Measurements from ENCODE around the gene GLUL.

GLUL gene

GRCh38 chr1:182391362-182392049, at the start of gene GLUL:
GLUL (minus strand) TSS chr1:182391790; CDS start chr1:182388737, 3,053 bp downstream.
- DNase-seq (ENCODE audit: low spot score) = peak; percentile 79

- DNase-seq (ENCODE audit: low spot score) = no peak
Measured at GRCh38 chr1:182438326-182438725, 46.7 kb upstream of the GLUL start.

- no peak for DNase-seq (ENCODE audit: low spot score)
Measured at GRCh38 chr1:182433580-182433979, 42.0 kb upstream of the GLUL start.

- DNase-seq (ENCODE audit: low spot score) = no peak
Measured at GRCh38 chr1:182431278-182431677, 39.7 kb upstream of the GLUL start.

GRCh38 chr1:182430263-182431068, 38.9 kb upstream of the GLUL start:
- no peak for DNase-seq (ENCODE audit: low spot score)

- no peak for DNase-seq (ENCODE audit: low spot score)
Measured at GRCh38 chr1:182428043-182428442, 36.5 kb upstream of the GLUL start.

GRCh38 chr1:182426442-182427430, 35.1 kb upstream of the GLUL start:
- DNase-seq (ENCODE audit: low spot score) = no peak

GRCh38 chr1:182415789-182416188, 24.2 kb upstream of the GLUL start:
- DNase-seq (ENCODE audit: low spot score) = no peak

GRCh38 chr1:182413969-182414368, 22.4 kb upstream of the GLUL start:
- no peak for DNase-seq (ENCODE audit: low spot score)

- DNase-seq (ENCODE audit: low spot score) = no peak
Measured at GRCh38 chr1:182413486-182413885, 21.9 kb upstream of the GLUL start.

GRCh38 chr1:182410620-182411273, 19.2 kb upstream of the GLUL start:
- no peak for DNase-seq (ENCODE audit: low spot score)

GRCh38 chr1:182410138-182410537, 18.5 kb upstream of the GLUL start:
- DNase-seq (ENCODE audit: low spot score) = no peak

GRCh38 chr1:182408435-182409075, 17.0 kb upstream of the GLUL start:
- DNase-seq (ENCODE audit: low spot score) = no peak

- DNase-seq (ENCODE audit: low spot score) = no peak
Measured at GRCh38 chr1:182407724-182408123, 16.1 kb upstream of the GLUL start.

- no peak for DNase-seq (ENCODE audit: low spot score)
Measured at GRCh38 chr1:182406012-182406411, 14.4 kb upstream of the GLUL start.

- DNase-seq (ENCODE audit: low spot score) = no peak
Measured at GRCh38 chr1:182405578-182405977, 14.0 kb upstream of the GLUL start.

GRCh38 chr1:182404781-182405180, 13.2 kb upstream of the GLUL start:
- DNase-seq (ENCODE audit: low spot score) = no peak

GRCh38 chr1:182400567-182400966, 9.0 kb upstream of the GLUL start, which contains the start of gene TEDDM1:
TEDDM1 (minus strand) TSS chr1:182400667; CDS start chr1:182400485, 182 bp downstream.
- DNase-seq (ENCODE audit: low spot score) = no peak

- DNase-seq (ENCODE audit: low spot score) = no peak
Measured at GRCh38 chr1:182397653-182398393, 6.2 kb upstream of the GLUL start.

GRCh38 chr1:182395906-182396305, 4.3 kb upstream of the GLUL start:
- no peak for DNase-seq (ENCODE audit: low spot score)

All from SW480 (cell line).